NCI-H2196 treated with DMSO at 0.1 percent for 48 hours (cell line): ENCODE data around the gene CYP4X1.
"Not testable (repeated sequence)": the region's sequence is repeated elsewhere in the genome, so short reads cannot be mapped to it uniquely, and the experiment has no call there.

Experiments
- DNase-seq: peaks from one replicate; lab custom pipeline; 2025; ENCODE audit not compliant: unreplicated experiment; lab: John Stamatoyannopoulos, UW

Gene CYP4X1

GRCh38 chr1:47023268-47024140, at the start of gene CYP4X1:
Gene CYP4X1 (plus strand): TSS chr1:47023669. CDS start chr1:47023818, 149 bp downstream.
- no peak for DNase-seq

- no peak for DNase-seq
Measured at GRCh38 chr1:46983166-46983829, 40.2 kb upstream of the CYP4X1 start.

- DNase-seq, result no peak
Measured at GRCh38 chr1:46983830-46984586, 39.5 kb upstream of the CYP4X1 start.

GRCh38 chr1:46990541-46990940, 32.9 kb upstream of the CYP4X1 start:
- not testable (repeated sequence) for DNase-seq

- peak; percentile 10 for DNase-seq
Measured at GRCh38 chr1:46991083-46991923, 32.2 kb upstream of the CYP4X1 start.

- DNase-seq, result no peak
Measured at GRCh38 chr1:46996659-46997281, 26.7 kb upstream of the CYP4X1 start.

- DNase-seq, result no peak
Measured at GRCh38 chr1:47002211-47002610, 21.3 kb upstream of the CYP4X1 start.

GRCh38 chr1:47003896-47004403, 19.5 kb upstream of the CYP4X1 start:
- no peak for DNase-seq

GRCh38 chr1:47006437-47006836, 17.0 kb upstream of the CYP4X1 start:
- DNase-seq, result not testable (repeated sequence)

- DNase-seq, result no peak
Measured at GRCh38 chr1:47013293-47013692, 10.2 kb upstream of the CYP4X1 start.

- no peak for DNase-seq
Measured at GRCh38 chr1:47021070-47021469, 2.4 kb upstream of the CYP4X1 start.

- DNase-seq, result no peak
Measured at GRCh38 chr1:47024141-47024801, 802 bp downstream of the CYP4X1 start.

- DNase-seq, result no peak
Measured at GRCh38 chr1:47030170-47030805, 6.8 kb downstream of the CYP4X1 start.

- no peak for DNase-seq
Measured at GRCh38 chr1:47031059-47031458, 7.6 kb downstream of the CYP4X1 start.

- no peak for DNase-seq
Measured at GRCh38 chr1:47031585-47031984, 8.1 kb downstream of the CYP4X1 start.

GRCh38 chr1:47036764-47037163, 13.3 kb downstream of the CYP4X1 start:
- no peak for DNase-seq

GRCh38 chr1:47059376-47059775, 35.9 kb downstream of the CYP4X1 start:
- DNase-seq, result no peak

- DNase-seq, result no peak
Measured at GRCh38 chr1:47067097-47067594, 43.7 kb downstream of the CYP4X1 start, which contains the start of gene CYP4Z1. Gene CYP4Z1 (plus strand): TSS chr1:47067231. CDS start chr1:47067491, 260 bp downstream.

- not testable (repeated sequence) for DNase-seq
Measured at GRCh38 chr1:47069080-47069479, 45.6 kb downstream of the CYP4X1 start.
